GM12891 (cell line): ENCODE results near the gene SIPA1L3.

Experiments
- POLR2A ChIP-seq: IDR thresholded peaks from 2 replicates; pipeline ENCODE4 v1.6.1; 2011; ENCODE audit warnings: low read depth, low read length, control low read depth
- POU2F2 ChIP-seq: IDR thresholded peaks from 2 replicates; pipeline ENCODE4 v1.6.1; 2011; ENCODE audit warnings: low read depth, mild to moderate bottlenecking, control low read depth, low read length, moderate library complexity
- TAF1 ChIP-seq: IDR thresholded peaks from 2 replicates; pipeline ENCODE4 v1.6.1; 2011; ENCODE audit warnings: low read depth, low read length, control low read depth

GRCh38 chr19:37907735-37908455 lies 887 bp downstream of the SIPA1L3 start:
- TF ChIP-seq TAF1, result no peak
- TF ChIP-seq POLR2A, result no peak
- TF ChIP-seq POU2F2, result no peak
